ENCODE results near the gene MMD.

The MMD gene

GRCh38 chr17:55345132-55345531, 76.5 kb downstream of the MMD start:
- DNase-seq = no peak

DNA sequence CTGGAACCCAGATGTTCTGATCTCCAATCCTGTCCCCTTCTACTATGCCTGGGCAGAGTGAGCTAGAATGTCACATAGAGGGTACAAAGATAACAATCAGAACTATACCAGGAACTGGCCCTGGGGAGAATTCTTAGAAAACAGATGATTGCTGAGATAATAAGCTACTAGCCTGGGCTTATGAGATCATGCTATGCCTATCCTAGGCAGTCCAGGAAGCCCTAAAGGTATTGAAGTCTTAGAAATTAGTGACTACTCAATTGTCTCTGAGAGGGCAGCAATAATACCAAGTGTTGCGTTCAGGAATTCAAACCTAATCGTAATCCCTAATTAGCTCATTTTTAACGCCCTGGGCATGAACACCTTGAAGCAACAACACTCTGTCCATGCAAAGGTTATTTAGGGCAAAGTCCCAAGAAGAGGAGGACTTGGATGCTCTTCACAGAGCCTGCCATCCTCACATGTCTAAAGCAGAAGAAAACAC, 77.1 kb downstream of the MMD start:
- no peak for DNase-seq

DNA sequence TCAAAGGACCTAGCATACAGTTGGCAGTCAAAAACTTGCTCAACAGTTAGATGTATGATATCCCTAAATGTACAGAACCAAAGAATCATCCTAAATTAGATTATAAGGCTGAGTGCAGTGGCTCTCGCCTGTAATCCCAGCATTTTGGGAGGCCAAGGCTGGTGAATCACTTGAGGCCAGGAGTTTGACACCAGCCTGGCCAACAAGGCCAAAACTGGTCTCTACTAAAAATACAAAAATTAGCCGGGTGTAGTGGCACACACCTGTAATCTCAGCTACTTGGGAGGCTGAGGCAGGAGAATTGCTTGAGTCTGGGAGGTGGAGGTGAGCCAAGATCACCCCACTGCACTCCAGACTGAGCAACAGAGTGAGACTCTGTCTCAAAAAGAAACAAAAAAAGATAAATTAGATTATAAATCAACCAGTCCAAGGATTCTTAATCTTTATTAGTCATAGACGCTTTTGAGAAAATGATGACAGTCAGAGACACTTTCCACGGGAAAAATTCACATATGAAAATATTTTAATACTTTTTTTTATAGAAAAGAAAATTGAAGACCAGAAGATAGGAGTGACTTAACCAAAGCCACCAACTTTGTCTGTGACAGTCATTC, 77.6 kb downstream of the MMD start:
- no peak for DNase-seq

- DNase-seq = no peak
Measured at GRCh38 chr17:55342800-55343585, 78.6 kb downstream of the MMD start.

Measured in NCI-H510A treated with DMSO at 0.1 percent for 48 hours (cell line).